A673 (cell line): ENCODE data around the gene TNFAIP6. TPM values are rescaled to one million over a fixed set of nuclear protein-coding genes. Genes with fewer than 3 reads are reported as not detected.
"Not testable (repeated sequence)": the region's sequence is repeated elsewhere in the genome, so short reads cannot be mapped to it uniquely, and the experiment has no call there.

Experiments used
- BruUV-seq: library from RNA; stranded (reverse); fragments of 400-500 nt; replicated peaks from 2 replicates; lab custom pipeline; 2021; lab: Mats Ljungman, UMichigan
- CTCF ChIA-PET: fragments of 300-600 bp; sonication (Branson Sonifier 250); formaldehyde crosslinking; loops from one replicate; lab custom pipeline; 2022; ENCODE audit warnings: antibody characterized with exemption; lab: Charles Lee
- POLR2A ChIA-PET: fragments of 300-600 bp; sonication (Branson Sonifier 250); formaldehyde crosslinking; loops from one replicate; lab custom pipeline; 2022; ENCODE audit warnings: antibody characterized with exemption; ENCODE audit not compliant: low non-redundant PET; lab: Charles Lee
- DNase-seq: peaks from one replicate; pipeline ENCODE4 v3.0.0-alpha.2; 2015; ENCODE audit warnings: low spot score
- H3K27ac ChIP-seq: fragments of 200-600 bp; sonication (generic); 2 replicates; pipeline ENCODE4 v1.5.1; 2016; ENCODE audit warnings: mixed run types, low read depth, mild to moderate bottlenecking, mixed read lengths, antibody characterized with exemption, low read length; ENCODE audit not compliant: poor library complexity, severe bottlenecking
- H3K27me3 ChIP-seq: fragments of 200-600 bp; sonication (generic); replicated peaks from 2 replicates; pipeline ENCODE4 v1.6.1; 2017; ENCODE audit warnings: mixed run types, low read depth, mild to moderate bottlenecking, mixed read lengths, antibody characterized with exemption, low read length; ENCODE audit not compliant: insufficient read depth, poor library complexity
- H3K36me3 ChIP-seq: fragments of 200-600 bp; sonication (generic); 2 replicates; pipeline ENCODE4 v1.6.1; 2016; ENCODE audit warnings: mixed run types, mild to moderate bottlenecking, mixed read lengths, antibody characterized with exemption, low read length; ENCODE audit not compliant: insufficient read depth, poor library complexity, severe bottlenecking
- H3K4me1 ChIP-seq: fragments of 200-600 bp; sonication (generic); 2 replicates; pipeline ENCODE4 v1.6.1; 2017; ENCODE audit warnings: mixed run types, mild to moderate bottlenecking, mixed read lengths, antibody characterized with exemption, low read length; ENCODE audit not compliant: insufficient read depth, poor library complexity, severe bottlenecking
- H3K4me3 ChIP-seq: fragments of 200-600 bp; sonication (generic); 2 replicates; pipeline ENCODE4 v1.5.1; 2016; ENCODE audit warnings: low read depth, mixed run types, mild to moderate bottlenecking, mixed read lengths, low read length; ENCODE audit not compliant: poor library complexity, severe bottlenecking
- H3K9me3 ChIP-seq: fragments of 200-600 bp; sonication (generic); 2 replicates; pipeline ENCODE4 v1.6.1; 2016; ENCODE audit warnings: mixed run types, low read depth, mild to moderate bottlenecking, mixed read lengths, antibody characterized with exemption, low read length; ENCODE audit not compliant: poor library complexity, severe bottlenecking
- EZH2 ChIP-seq: fragments of 200-600 bp; sonication (generic); IDR thresholded peaks from 2 replicates; pipeline ENCODE4 v1.6.1; 2017; ENCODE audit warnings: borderline replicate concordance, low read depth, mild to moderate bottlenecking, mixed read lengths, antibody characterized with exemption, low read length; ENCODE audit not compliant: poor library complexity, severe bottlenecking
- intact Hi-C: fragments of 100-400 bp; cut with micrococcal nuclease; formaldehyde crosslinking; loops from one replicate; pipeline ENCODE4 v1.10.0; 2022; ENCODE audit not compliant: unreplicated experiment
- total RNA-seq: library from RNA; stranded (reverse); gene quantifications from 2 replicates; pipeline ENCODE4 v1.2.3, GENCODE V29; 2021
- TF ChIP-seq, protein P1 (sequence below): fragments of 300-800, 200-600 bp; sonication (generic); conservative IDR thresholded peaks from 2 replicates; pipeline ENCODE4 v1.5.1; 2017; ENCODE audit warnings: low read depth, mild to moderate bottlenecking, antibody characterized with exemption, low read length, moderate library complexity, mixed read lengths

Gene TNFAIP6
- total RNA-seq, 1 experiment from 2014 or later = 123 TPM

GRCh38 chr2:151337643-151338042 is 19.7 kb upstream of the TNFAIP6 start:
- CTCF ChIA-PET = interaction anchor here (0.7 kb wide), 1 partner anchor 1070 kb away, joined by 3 read pairs; no protein-coding TSS in a partner anchor
- Histone ChIP-seq H3K4me3 (peak overlapping the region; percentile 39), H3K27me3 (no peaks in the 10 kb centered on the region), H3K4me1 (peaks cover 69% of the 10 kb centered on the region), H3K36me3 (no peaks in the 10 kb centered on the region), H3K9me3 (no peaks in the 10 kb centered on the region), H3K27ac (peak overlapping the region; percentile 98)
- no peak for TF ChIP-seq EZH2
- TF ChIP-seq, protein P1, sequence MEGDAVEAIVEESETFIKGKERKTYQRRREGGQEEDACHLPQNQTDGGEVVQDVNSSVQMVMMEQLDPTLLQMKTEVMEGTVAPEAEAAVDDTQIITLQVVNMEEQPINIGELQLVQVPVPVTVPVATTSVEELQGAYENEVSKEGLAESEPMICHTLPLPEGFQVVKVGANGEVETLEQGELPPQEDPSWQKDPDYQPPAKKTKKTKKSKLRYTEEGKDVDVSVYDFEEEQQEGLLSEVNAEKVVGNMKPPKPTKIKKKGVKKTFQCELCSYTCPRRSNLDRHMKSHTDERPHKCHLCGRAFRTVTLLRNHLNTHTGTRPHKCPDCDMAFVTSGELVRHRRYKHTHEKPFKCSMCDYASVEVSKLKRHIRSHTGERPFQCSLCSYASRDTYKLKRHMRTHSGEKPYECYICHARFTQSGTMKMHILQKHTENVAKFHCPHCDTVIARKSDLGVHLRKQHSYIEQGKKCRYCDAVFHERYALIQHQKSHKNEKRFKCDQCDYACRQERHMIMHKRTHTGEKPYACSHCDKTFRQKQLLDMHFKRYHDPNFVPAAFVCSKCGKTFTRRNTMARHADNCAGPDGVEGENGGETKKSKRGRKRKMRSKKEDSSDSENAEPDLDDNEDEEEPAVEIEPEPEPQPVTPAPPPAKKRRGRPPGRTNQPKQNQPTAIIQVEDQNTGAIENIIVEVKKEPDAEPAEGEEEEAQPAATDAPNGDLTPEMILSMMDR = no peak
- no TSS peak for BruUV-seq
- intact Hi-C loops = no loop called here
- DNase-seq = peak; percentile 58
- POLR2A ChIA-PET = interaction anchor here (0.7 kb wide), 1 partner anchor 1650 kb away, joined by 4 read pairs; no protein-coding TSS in a partner anchor

- peaks cover 66% of the 10 kb centered on the region for H3K4me1 ChIP-seq
- peak overlapping the region; percentile 98 for H3K27ac ChIP-seq
- CTCF ChIA-PET = interaction anchor here (0.7 kb wide), 1 partner anchor 1070 kb away, joined by 3 read pairs; no protein-coding TSS in a partner anchor
- peak; percentile 77 for DNase-seq
- H3K27me3 ChIP-seq = no peaks in the 10 kb centered on the region
- intact Hi-C loops = no loop called here
- H3K36me3 ChIP-seq = no peaks in the 10 kb centered on the region
- no TSS peak for BruUV-seq
- H3K9me3 ChIP-seq = no peaks in the 10 kb centered on the region
- POLR2A ChIA-PET = interaction anchor here (0.7 kb wide), 1 partner anchor 1651 kb away, joined by 4 read pairs; no protein-coding TSS in a partner anchor
- no peak for TF ChIP-seq EZH2
- TF ChIP-seq, protein P1 = no peak
- peak overlapping the region; percentile 39 for H3K4me3 ChIP-seq
These were observed 19.3 kb upstream of the TNFAIP6 start for GRCh38 chr2:151338115-151338514.

DNA sequence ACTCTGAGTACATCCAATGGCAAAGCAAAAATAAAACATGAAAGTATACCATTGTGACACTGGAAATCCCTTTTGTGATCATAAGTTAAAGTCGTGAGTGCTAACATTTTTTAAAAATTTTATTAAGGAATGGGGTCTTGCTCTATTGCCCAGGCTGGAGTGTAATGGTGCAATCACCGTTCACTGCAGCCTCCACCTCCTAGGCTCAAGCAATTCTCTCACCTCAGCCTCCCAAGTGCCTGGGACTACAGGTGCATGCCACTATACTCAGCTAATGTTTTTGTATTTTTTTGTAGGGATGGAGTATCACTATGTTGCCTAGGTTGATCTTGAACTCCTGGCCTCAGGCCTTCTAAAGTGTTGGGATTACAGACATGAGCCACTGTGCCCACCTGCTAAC is 14.3 kb upstream of the TNFAIP6 start:
- H3K4me1 ChIP-seq = peaks cover 19% of the 10 kb centered on the region
- DNase-seq = no peak
- BruUV-seq = no TSS peak
- H3K27me3 ChIP-seq = no peaks in the 10 kb centered on the region
- no peaks in the 10 kb centered on the region for H3K9me3 ChIP-seq
- H3K36me3 ChIP-seq = no peaks in the 10 kb centered on the region
- intact Hi-C loops = no loop called here
- TF ChIP-seq, protein P1 = no peak
- no peak for TF ChIP-seq EZH2
- CTCF ChIA-PET = no interaction called here
- no peak overlapping the region for H3K27ac ChIP-seq
- no peak overlapping the region for H3K4me3 ChIP-seq
- POLR2A ChIA-PET = interaction anchor here (0.6 kb wide), 1 partner anchor 48 kb away, joined by 3 read pairs; no protein-coding TSS in a partner anchor

- H3K36me3 ChIP-seq, DNase-seq, POLR2A ChIA-PET, H3K4me1 ChIP-seq, H3K27ac ChIP-seq, H3K9me3 ChIP-seq, BruUV-seq, CTCF ChIA-PET, H3K27me3 ChIP-seq, intact Hi-C loops, H3K4me3 ChIP-seq: not testable (repeated sequence)
These were observed 13.2 kb upstream of the TNFAIP6 start for GRCh38 chr2:151344191-151344590.
